Esophagus muscularis mucosa (tissue), 4 donors: Measurements from ENCODE around the gene IQCK. TPM values are rescaled to one million over a fixed set of nuclear protein-coding genes. Genes with fewer than 3 reads are reported as not detected.

ENCODE experiments used
- DNase-seq: peaks from one replicate; pipeline ENCODE4 v3.0.0-alpha.2; 2017; ENCODE audit errors: extremely low spot score
- H3K27ac ChIP-seq, 4 donors: fragments of 200-600 bp; sonication (generic); replicated peaks in 1 of 4; 1 replicate in 3 of 4; 2 replicates in 1 of 4; pipeline ENCODE4 v1.5.1; 2016 to 2019; ENCODE audit warnings: mild to moderate bottlenecking in 1 of 4
- H3K27me3 ChIP-seq, 4 donors: fragments of 200-600 bp; sonication (generic); one replicate each; pipeline versions ENCODE4 v1.5.1 to v1.6.0; 2016 to 2019
- H3K36me3 ChIP-seq, 4 donors: fragments of 200-600 bp; sonication (generic); one replicate each; pipeline ENCODE4 v1.5.1; 2016 to 2019
- H3K4me1 ChIP-seq, 4 donors: fragments of 200-600 bp; sonication (generic); one replicate each; pipeline ENCODE4 v1.5.1; 2016 to 2019
- H3K4me3 ChIP-seq, 4 donors: fragments of 200-600 bp; sonication (generic); 1 replicate in 2 of 4; 2 replicates in 2 of 4; pipeline ENCODE4 v1.5.1; 2016 to 2019; ENCODE audit warnings: mild to moderate bottlenecking in 4 of 4, moderate library complexity in 1 of 4
- H3K9me3 ChIP-seq, 4 donors: fragments of 200-600 bp; sonication (generic); 1 replicate in 3 of 4; 2 replicates in 1 of 4; pipeline ENCODE4 v1.5.1; 2016 to 2019
- CTCF ChIP-seq, 3 experiments: fragments of 200-600 bp in 2 of 3; fragments of 450-650 bp in 1 of 3; sonication (generic) in 2 of 3; IDR thresholded peaks; one replicate each; pipeline ENCODE4 v1.5.1; 2017 to 2019; ENCODE audit warnings: antibody characterized with exemption in 3 of 3, mild to moderate bottlenecking in 2 of 3, moderate library complexity in 1 of 3
- EP300 ChIP-seq: sonication (generic); formaldehyde crosslinking; IDR thresholded peaks from one replicate; pipeline ENCODE4 v1.6.1; 2017; ENCODE audit warnings: antibody characterized with exemption
- POLR2A ChIP-seq: fragments of 450-650 bp; IDR thresholded peaks from one replicate; pipeline ENCODE4 v1.6.1; 2017; ENCODE audit warnings: antibody characterized with exemption, moderate library complexity, mild to moderate bottlenecking, low read depth
- POLR2AphosphoS5 ChIP-seq, 2 donors: sonication (generic); formaldehyde crosslinking; IDR thresholded peaks; one replicate each; pipeline ENCODE4 v1.6.1; 2017; ENCODE audit warnings: antibody characterized with exemption in 2 of 2
- WGBS: methylation state at CpG from one replicate; pipeline ENCODE4 v1.1.5; 2018; 5-methylcytosine and 5-hydroxymethylcytosine counted together
- intact Hi-C: fragments of 100-400 bp; cut with DNase I; formaldehyde crosslinking; loops from one replicate; pipeline ENCODE4 v1.15.1; 2023
- total RNA-seq, 4 donors: library from RNA; depleted of rRNA; stranded (reverse); fragments of >200 nt; gene quantifications; one replicate each; pipeline versions ENCODE4 v1.1.0 to v1.2.1, GENCODE V29; 2016

The IQCK gene
- total RNA-seq, 4 donors from 2014 or later: 7.4 to 10.4 (median 8.6) TPM

GRCh38 chr16:19859166-19859565 is 141.1 kb downstream of the IQCK start:
- Histone ChIP-seq H3K27me3 (no peaks in the 10 kb centered on the region), H3K27ac (no peak overlapping the region), H3K36me3 (peaks cover 0 to 70% (median 21%) of the 10 kb centered on the region in 4 donors), H3K4me1 (peaks cover 0 to 3% (median 0%) of the 10 kb centered on the region in 4 donors), H3K4me3 (no peak overlapping the region), H3K9me3 (no peaks in the 10 kb centered on the region)
- TF ChIP-seq POLR2AphosphoS5 (IDR thresholded peaks at IDR 0.05) (no peak), EP300 (no peak), POLR2A (no peak), CTCF (IDR thresholded peaks at IDR 0.05) (no peak)
- DNase-seq: no peak
- WGBS: 94% methylated on average over 9 of the region's 9 CpGs
- intact Hi-C loops: no loop called here

GRCh38 chr16:19859603-19860002 is 141.5 kb downstream of the IQCK start:
- intact Hi-C loops: no loop called here
- no peak for DNase-seq
- Histone ChIP-seq H3K36me3 (peaks cover 0 to 74% (median 23%) of the 10 kb centered on the region in 4 donors), H3K4me3 (no peak overlapping the region), H3K4me1 (peaks cover 0 to 7% (median 0%) of the 10 kb centered on the region in 4 donors), H3K27me3 (no peaks in the 10 kb centered on the region), H3K27ac (no peak overlapping the region), H3K9me3 (no peaks in the 10 kb centered on the region)
- no peak for TF ChIP-seq POLR2AphosphoS5 (IDR thresholded peaks at IDR 0.05)
- no peak for TF ChIP-seq POLR2A
- TF ChIP-seq CTCF (IDR thresholded peaks at IDR 0.05): no peak
- TF ChIP-seq EP300: no peak
- WGBS: 96% methylated on average over 4 of the region's 4 CpGs

GRCh38 chr16:19860166-19861041 is 142.3 kb downstream of the IQCK start:
- Histone ChIP-seq H3K4me1 (peaks cover 0 to 11% (median 0%) of the 10 kb centered on the region in 4 donors), H3K4me3 (no peak overlapping the region), H3K27me3 (no peaks in the 10 kb centered on the region), H3K27ac (no peak overlapping the region), H3K9me3 (no peaks in the 10 kb centered on the region), H3K36me3 (peaks cover 0 to 79% (median 24%) of the 10 kb centered on the region in 4 donors)
- DNase-seq: no peak
- TF ChIP-seq CTCF (IDR thresholded peaks at IDR 0.05) (no peak), POLR2A (no peak), EP300 (no peak), POLR2AphosphoS5 (IDR thresholded peaks at IDR 0.05) (no peak)
- intact Hi-C loops: no loop called here
- WGBS: 64% methylated on average over 21 of the region's 21 CpGs

- Histone ChIP-seq H3K27me3 (no peaks in the 10 kb centered on the region), H3K27ac (no peak overlapping the region), H3K4me3 (no peak overlapping the region), H3K36me3 (peaks cover 0 to 72% (median 24%) of the 10 kb centered on the region in 4 donors), H3K4me1 (peaks cover 0 to 11% (median 0%) of the 10 kb centered on the region in 4 donors), H3K9me3 (no peaks in the 10 kb centered on the region)
- WGBS: 89% methylated on average over 3 of the region's 3 CpGs
- no peak for DNase-seq
- intact Hi-C loops: no loop called here
- TF ChIP-seq POLR2AphosphoS5 (IDR thresholded peaks at IDR 0.05) (no peak), POLR2A (no peak), EP300 (no peak), CTCF (IDR thresholded peaks at IDR 0.05) (no peak)
Observed at GRCh38 chr16:19861133-19861532, 143.1 kb downstream of the IQCK start.
